HCEC 1CT (cell line): ENCODE measurements around the gene FOXD3.
A peak's percentile ranks its signal among the peaks of the same experiment; 100 is the strongest.

ENCODE experiments used
- DNase-seq: peaks from one replicate; pipeline ENCODE4 v3.0.0-alpha.2; 2017

The FOXD3 gene

DNA sequence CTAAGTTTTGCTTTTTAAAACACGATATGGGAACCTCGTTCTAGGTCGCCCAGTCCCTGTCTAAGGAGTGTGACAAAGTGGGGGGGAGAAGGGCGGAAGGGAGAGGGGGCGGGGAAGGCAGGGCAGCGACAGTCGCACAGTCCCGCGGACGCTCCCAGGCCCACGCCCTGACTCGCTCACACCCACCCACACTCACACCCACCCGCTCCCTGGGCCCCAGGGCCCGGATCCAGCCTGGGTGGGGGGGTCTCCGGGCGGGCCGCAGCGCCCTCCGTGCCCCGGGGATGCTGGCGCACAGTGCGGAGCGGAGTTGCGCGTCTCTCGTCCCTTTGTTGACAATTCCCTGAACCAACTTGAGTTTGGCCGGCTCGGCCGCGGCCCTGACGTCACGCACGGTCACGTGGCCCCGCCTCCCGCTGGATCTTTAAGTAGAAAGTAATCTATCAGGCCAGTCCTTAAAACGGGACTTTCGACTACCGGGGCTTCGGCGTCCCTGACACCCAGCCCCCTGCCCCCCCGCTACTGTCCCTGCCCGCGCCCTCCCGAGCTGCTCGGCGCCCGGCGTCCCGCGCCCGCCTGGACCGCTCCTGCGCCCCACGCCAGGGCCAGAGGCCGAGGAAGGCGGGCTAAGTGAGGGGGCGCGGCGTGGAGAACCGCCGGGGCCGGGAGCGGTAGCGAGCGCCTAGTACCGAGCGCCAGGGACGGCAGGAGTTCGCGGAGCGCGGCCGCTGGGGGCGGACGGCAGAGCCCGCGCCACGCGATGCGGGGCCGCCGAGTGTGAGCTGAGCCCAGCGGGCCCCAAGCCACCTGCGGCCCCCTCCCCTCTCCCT is at the start of gene FOXD3:
TSS of gene FOXD3 (plus strand) at position 454 of the 830 bp plus-strand sequence. CDS start 492 bp downstream, outside the sequence.
- peak; percentile 28 for DNase-seq

DNA sequence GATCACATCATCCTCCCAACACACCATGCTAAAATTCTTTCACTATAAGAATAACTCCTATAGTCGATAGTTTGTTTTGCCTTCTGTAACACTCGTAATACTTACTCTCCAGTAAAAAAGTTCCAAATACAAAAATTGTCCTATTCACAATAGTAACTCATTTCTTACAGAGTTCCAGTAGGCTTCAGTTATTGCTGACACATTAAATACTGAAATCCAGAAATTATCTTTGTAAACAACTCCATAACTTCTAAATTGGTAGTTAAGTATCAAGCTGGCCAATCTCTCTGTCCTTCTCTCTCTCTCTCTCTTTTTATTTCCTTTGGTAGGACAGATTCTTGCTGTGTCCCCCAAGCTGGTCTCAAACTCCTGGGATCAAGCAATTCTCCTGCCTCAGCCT is 49.6 kb upstream of the FOXD3 start:
- DNase-seq: no peak

- DNase-seq: no peak
Measured at GRCh38 chr1:63274371-63274770, 48.0 kb upstream of the FOXD3 start.

DNA sequence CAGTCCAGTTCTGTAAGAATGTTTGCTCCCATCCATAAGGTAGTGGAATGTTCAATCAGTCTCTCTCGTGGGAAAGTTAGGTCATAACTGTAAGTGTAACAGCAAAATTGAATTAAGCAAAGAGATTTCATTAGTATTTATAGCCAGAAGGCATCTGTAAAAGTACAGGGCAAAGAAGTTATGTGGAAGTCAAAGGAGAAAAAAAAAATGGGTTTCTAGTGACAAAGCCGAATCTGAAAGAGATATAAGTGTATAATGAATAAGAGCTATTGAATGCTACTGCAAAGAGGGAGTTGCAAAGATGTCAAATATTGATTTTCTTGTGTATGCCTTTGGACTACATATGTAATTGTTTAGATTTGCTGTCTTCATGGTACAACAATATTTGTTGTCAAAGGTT is 47.4 kb upstream of the FOXD3 start:
- no peak for DNase-seq

GRCh38 chr1:63276624-63277023 is 45.7 kb upstream of the FOXD3 start:
- no peak for DNase-seq

- no peak for DNase-seq
Measured at GRCh38 chr1:63277195-63278192, 44.9 kb upstream of the FOXD3 start.

DNA sequence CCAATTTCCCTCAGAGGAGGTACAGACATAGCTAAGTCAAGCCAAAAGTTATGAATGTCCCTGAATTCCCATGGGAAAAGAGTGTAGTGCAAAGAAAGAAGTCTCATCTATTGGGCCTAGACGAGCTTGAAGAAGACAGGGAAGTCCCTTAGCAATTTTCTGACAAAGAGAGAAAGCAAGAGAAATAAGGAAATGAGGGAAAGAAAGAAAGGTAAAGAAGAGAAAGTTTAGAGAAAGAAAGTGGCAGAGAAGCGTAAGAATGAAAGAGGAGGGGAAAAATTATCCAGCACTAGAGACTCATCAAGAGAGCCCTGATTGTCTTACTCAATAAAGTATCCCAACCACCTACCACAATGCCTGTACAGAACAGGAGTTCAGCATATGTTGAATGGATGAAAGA is 40.6 kb upstream of the FOXD3 start:
- DNase-seq: no peak

GRCh38 chr1:63289135-63289534 is 33.2 kb upstream of the FOXD3 start:
- DNase-seq: no peak

DNA sequence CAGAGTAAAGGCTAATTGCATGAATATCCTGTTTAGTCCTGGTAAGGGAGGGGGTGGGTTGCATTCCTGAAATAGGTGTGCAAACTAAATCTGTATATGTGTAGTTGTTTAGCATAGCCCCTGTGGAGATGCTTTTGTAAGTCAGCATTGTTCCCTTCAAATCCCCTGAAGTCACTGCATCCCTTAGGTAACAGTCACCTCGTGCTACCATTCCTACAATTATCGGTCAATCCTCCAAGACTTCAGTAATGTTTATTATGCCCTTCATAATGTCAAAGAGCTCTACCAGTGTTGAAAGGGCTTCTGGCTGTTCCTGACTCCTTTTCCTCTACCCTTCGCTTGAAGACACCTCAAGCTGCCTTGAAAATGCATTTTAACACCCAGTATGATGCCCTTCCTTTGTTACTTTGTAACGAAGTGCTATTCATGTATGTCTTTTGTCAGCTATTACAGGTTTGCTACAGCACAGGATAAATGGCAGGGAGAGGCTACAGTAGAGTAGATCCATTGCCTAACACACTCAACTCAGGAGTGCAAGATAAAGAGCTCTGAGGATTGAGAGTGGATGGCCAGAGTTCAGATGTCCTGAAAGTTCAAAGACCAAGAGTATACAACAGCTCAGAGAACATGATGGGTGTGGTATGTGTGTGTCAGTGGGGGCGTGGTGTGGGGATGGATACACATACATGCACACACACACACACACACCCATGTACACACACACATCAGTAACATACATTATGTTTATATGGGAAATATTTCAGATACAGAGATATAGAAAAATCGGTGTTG is 27.4 kb upstream of the FOXD3 start:
- DNase-seq: no peak

DNA sequence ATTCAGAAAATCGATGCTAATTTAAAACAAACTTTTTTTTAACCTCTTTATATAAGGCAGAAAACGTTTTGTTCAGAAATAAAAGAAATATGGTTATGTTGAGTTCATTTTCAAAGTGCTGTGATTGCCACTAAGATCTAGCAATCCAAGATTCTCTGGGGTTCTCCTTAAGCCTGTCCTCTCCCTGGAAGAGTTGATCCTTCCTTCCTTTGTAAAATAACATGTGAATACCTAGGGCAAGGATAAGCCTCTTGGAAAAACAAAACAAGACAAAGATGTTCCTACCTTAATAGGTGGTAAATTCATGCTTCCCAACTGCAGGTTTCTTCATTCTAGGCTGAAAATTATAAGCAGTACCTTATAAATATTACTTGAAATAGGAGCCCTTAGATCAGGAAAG is 18.0 kb upstream of the FOXD3 start:
- no peak for DNase-seq

GRCh38 chr1:63305043-63305442 is 17.3 kb upstream of the FOXD3 start:
- DNase-seq: no peak

DNA sequence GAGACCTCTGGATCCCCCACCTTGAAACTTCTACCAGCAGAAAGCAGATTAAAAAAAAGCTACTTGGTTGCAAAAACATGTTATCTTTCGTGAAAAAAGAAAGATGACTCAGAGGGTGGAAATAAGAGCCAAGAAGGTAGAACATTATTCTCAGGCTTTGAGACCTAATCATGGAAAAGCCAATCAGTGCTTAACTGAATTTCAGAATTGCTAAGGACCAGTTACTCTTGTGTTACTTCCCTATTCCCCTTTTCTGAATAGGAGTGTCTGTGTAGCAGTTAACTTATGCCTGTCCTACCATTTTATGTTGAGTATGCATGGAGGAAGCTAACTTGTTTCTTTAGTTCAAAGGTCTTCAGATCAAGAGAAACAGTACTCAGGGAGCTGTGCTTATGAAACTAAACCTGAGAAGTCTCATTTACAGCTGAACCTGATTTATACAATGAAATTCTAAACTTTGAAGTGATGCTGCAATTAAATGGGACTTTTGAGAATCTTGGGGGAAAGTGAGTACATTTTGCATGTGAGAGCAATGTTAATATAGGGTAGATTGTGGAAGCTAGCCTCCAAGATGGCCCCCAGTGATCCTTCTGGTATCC is 15.1 kb upstream of the FOXD3 start:
- no peak for DNase-seq

DNA sequence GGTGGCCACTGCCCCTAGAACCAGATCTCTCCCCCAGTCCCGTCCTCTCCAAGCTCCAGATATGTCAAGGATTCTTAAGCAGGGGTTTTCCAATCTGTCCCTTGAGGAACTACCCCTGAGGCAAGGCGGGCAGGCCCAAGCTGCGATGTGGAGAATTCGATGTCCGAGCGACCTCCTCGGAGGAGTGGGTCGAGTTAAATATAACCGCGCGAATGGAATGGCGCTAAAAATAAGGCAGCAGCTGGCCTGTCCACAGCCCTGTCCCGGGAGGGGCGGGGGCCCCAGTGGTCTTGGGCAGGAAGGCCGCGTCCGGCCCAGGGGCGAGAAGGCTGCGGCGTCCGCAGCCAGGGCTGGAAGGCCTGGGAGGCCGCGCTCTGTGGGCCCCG is 5.8 kb upstream of the FOXD3 start:
- DNase-seq: no peak

- DNase-seq: no peak
Measured at GRCh38 chr1:63316984-63317816, 5.2 kb upstream of the FOXD3 start.

DNA sequence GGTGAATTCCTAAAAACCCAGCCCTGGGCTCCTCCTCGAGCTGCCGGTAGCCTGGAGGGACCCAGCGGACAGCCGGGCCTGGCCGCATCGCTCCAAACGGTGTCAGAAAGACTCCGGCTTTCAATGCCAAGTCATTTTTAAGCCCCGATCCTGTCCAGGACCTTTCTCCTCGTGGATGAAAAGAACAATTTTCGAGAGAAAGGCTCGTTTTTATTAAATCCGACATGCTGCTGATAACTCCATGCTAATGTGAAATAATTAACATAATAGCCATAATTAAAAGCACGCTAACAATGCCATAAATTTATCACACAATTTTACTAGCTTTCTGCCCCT is 4.6 kb upstream of the FOXD3 start:
- DNase-seq: no peak

- DNase-seq: no peak
Measured at GRCh38 chr1:63318201-63318979, 4.0 kb upstream of the FOXD3 start.

- DNase-seq: no peak
Measured at GRCh38 chr1:63319046-63320021, 3.0 kb upstream of the FOXD3 start.

GRCh38 chr1:63320022-63320721 is 2.2 kb upstream of the FOXD3 start:
- no peak for DNase-seq
